ENCODE results near the gene ATG3. TPM values are rescaled to one million over a fixed set of nuclear protein-coding genes. Genes with fewer than 3 reads are reported as not detected.

The ATG3 gene
- total RNA-seq, 1 experiment from 2014 or later: 60.1 TPM

- TF ChIP-seq ZNF232 (CRISPR knock-in tag; IDR thresholded peaks at IDR 0.05): 0 out of 2 replicates have a peak, but pooled peaks have one; percentile 77
- TF ChIP-seq ZNF671 (CRISPR knock-in tag; IDR thresholded peaks at IDR 0.05): no peak
- TF ChIP-seq, protein P1, sequence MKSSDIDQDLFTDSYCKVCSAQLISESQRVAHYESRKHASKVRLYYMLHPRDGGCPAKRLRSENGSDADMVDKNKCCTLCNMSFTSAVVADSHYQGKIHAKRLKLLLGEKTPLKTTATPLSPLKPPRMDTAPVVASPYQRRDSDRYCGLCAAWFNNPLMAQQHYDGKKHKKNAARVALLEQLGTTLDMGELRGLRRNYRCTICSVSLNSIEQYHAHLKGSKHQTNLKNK (CRISPR knock-in tag; IDR thresholded peaks at IDR 0.05): 0 out of 2 replicates have a peak, but pooled peaks have one; percentile 46
- TF ChIP-seq MYBL2 (CRISPR knock-in tag; IDR thresholded peaks at IDR 0.05): peak; percentile 53
- TF ChIP-seq, protein P2, sequence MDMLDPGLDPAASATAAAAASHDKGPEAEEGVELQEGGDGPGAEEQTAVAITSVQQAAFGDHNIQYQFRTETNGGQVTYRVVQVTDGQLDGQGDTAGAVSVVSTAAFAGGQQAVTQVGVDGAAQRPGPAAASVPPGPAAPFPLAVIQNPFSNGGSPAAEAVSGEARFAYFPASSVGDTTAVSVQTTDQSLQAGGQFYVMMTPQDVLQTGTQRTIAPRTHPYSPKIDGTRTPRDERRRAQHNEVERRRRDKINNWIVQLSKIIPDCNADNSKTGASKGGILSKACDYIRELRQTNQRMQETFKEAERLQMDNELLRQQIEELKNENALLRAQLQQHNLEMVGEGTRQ (CRISPR knock-in tag; IDR thresholded peaks at IDR 0.05): peak; percentile 100
- peak; percentile 66; the same call in 1 of the 2 replicates for TF ChIP-seq GABPB1 (CRISPR knock-in tag; IDR thresholded peaks at IDR 0.05)
- TF ChIP-seq FOXP1 (CRISPR knock-in tag; IDR thresholded peaks at IDR 0.05; ENCODE audit: borderline replicate concordance): peak; percentile 77
- TF ChIP-seq GTF2I (CRISPR knock-in tag; conservative IDR thresholded peaks at IDR 0.05): no peak
- peak; percentile 89 for TF ChIP-seq SP1 (CRISPR knock-in tag; conservative IDR thresholded peaks at IDR 0.05)
- no peak for TF ChIP-seq ZSCAN18 (CRISPR knock-in tag; IDR thresholded peaks at IDR 0.05)
- no peak for TF ChIP-seq CBFB (CRISPR knock-in tag; IDR thresholded peaks at IDR 0.05; ENCODE audit: low read depth)
- TF ChIP-seq ESRRA (CRISPR knock-in tag; IDR thresholded peaks at IDR 0.05; ENCODE audit: borderline replicate concordance): 0 out of 2 replicates have a peak, but pooled peaks have one; percentile 61
- TF ChIP-seq, protein P3, sequence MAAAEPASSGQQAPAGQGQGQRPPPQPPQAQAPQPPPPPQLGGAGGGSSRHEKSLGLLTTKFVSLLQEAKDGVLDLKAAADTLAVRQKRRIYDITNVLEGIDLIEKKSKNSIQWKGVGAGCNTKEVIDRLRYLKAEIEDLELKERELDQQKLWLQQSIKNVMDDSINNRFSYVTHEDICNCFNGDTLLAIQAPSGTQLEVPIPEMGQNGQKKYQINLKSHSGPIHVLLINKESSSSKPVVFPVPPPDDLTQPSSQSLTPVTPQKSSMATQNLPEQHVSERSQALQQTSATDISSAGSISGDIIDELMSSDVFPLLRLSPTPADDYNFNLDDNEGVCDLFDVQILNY (CRISPR knock-in tag; IDR thresholded peaks at IDR 0.05): 0 out of 2 replicates have a peak, but pooled peaks have one; percentile 73
- no peak; the same call in 1 of the 2 replicates for TF ChIP-seq ZNF317 (CRISPR knock-in tag; IDR thresholded peaks at IDR 0.05; ENCODE audit: borderline replicate concordance, low read depth)
- TF ChIP-seq, protein P4, sequence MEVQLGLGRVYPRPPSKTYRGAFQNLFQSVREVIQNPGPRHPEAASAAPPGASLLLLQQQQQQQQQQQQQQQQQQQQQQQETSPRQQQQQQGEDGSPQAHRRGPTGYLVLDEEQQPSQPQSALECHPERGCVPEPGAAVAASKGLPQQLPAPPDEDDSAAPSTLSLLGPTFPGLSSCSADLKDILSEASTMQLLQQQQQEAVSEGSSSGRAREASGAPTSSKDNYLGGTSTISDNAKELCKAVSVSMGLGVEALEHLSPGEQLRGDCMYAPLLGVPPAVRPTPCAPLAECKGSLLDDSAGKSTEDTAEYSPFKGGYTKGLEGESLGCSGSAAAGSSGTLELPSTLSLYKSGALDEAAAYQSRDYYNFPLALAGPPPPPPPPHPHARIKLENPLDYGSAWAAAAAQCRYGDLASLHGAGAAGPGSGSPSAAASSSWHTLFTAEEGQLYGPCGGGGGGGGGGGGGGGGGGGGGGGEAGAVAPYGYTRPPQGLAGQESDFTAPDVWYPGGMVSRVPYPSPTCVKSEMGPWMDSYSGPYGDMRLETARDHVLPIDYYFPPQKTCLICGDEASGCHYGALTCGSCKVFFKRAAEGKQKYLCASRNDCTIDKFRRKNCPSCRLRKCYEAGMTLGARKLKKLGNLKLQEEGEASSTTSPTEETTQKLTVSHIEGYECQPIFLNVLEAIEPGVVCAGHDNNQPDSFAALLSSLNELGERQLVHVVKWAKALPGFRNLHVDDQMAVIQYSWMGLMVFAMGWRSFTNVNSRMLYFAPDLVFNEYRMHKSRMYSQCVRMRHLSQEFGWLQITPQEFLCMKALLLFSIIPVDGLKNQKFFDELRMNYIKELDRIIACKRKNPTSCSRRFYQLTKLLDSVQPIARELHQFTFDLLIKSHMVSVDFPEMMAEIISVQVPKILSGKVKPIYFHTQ (CRISPR knock-in tag; IDR thresholded peaks at IDR 0.05): no peak
- TF ChIP-seq NFE2L1 (CRISPR knock-in tag; IDR thresholded peaks at IDR 0.05): peak; percentile 72; the same call in 1 of the 2 replicates
- 0 out of 2 replicates have a peak, but pooled peaks have one; percentile 19 for TF ChIP-seq ATF1 (CRISPR knock-in tag; IDR thresholded peaks at IDR 0.05)
- TF ChIP-seq FOXJ3 (CRISPR knock-in tag; IDR thresholded peaks at IDR 0.05; ENCODE audit: borderline replicate concordance): no peak
- TF ChIP-seq STAT6 (CRISPR knock-in tag; conservative IDR thresholded peaks at IDR 0.05; ENCODE audit: low read depth): no peak; the same call in 1 of the 2 replicates
- TF ChIP-seq, protein P5, sequence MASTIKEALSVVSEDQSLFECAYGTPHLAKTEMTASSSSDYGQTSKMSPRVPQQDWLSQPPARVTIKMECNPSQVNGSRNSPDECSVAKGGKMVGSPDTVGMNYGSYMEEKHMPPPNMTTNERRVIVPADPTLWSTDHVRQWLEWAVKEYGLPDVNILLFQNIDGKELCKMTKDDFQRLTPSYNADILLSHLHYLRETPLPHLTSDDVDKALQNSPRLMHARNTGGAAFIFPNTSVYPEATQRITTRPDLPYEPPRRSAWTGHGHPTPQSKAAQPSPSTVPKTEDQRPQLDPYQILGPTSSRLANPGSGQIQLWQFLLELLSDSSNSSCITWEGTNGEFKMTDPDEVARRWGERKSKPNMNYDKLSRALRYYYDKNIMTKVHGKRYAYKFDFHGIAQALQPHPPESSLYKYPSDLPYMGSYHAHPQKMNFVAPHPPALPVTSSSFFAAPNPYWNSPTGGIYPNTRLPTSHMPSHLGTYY (CRISPR knock-in tag; IDR thresholded peaks at IDR 0.05): no peak
- TF ChIP-seq NFYB (CRISPR knock-in tag; conservative IDR thresholded peaks at IDR 0.05; ENCODE audit: low read depth): no peak
- no peak for TF ChIP-seq OVOL2 (CRISPR knock-in tag; IDR thresholded peaks at IDR 0.05; ENCODE audit: borderline replicate concordance)
- TF ChIP-seq SOX15 (CRISPR knock-in tag; IDR thresholded peaks at IDR 0.05): no peak
- TF ChIP-seq JAZF1 (CRISPR knock-in tag; IDR thresholded peaks at IDR 0.05): no peak
- no peak for TF ChIP-seq EMX1 (CRISPR knock-in tag; IDR thresholded peaks at IDR 0.05)
- TF ChIP-seq, protein P6, sequence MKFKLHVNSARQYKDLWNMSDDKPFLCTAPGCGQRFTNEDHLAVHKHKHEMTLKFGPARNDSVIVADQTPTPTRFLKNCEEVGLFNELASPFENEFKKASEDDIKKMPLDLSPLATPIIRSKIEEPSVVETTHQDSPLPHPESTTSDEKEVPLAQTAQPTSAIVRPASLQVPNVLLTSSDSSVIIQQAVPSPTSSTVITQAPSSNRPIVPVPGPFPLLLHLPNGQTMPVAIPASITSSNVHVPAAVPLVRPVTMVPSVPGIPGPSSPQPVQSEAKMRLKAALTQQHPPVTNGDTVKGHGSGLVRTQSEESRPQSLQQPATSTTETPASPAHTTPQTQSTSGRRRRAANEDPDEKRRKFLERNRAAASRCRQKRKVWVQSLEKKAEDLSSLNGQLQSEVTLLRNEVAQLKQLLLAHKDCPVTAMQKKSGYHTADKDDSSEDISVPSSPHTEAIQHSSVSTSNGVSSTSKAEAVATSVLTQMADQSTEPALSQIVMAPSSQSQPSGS (CRISPR knock-in tag; IDR thresholded peaks at IDR 0.05; ENCODE audit: borderline replicate concordance, low read depth): no peak
- no peak for TF ChIP-seq PRRX2 (CRISPR knock-in tag; IDR thresholded peaks at IDR 0.05)
- TF ChIP-seq ZNF423 (CRISPR knock-in tag; IDR thresholded peaks at IDR 0.05): no peak; the same call in 1 of the 2 replicates
Observed at GRCh38 chr3:112561734-112562529, at the start of gene ATG3, which contains the start of gene SLC35A5 (continued).
